ENCODE measurements around the gene DNAJC3.
"Not testable (repeated sequence)": the region's sequence is repeated elsewhere in the genome, so short reads cannot be mapped to it uniquely, and the experiment has no call there.

DNAJC3 gene

GRCh38 chr13:95789315-95789714, 112.4 kb downstream of the DNAJC3 start:
- H3K27me3 Mint-ChIP-seq, H3K4me1 Mint-ChIP-seq, CTCF ChIA-PET, H3K9me3 Mint-ChIP-seq, H3K27ac Mint-ChIP-seq, DNase-seq, H3K4me3 Mint-ChIP-seq: not testable (repeated sequence)
- peaks cover 55% of the 10 kb centered on the region for H3K36me3 Mint-ChIP-seq

GRCh38 chr13:95791084-95791722, 114.3 kb downstream of the DNAJC3 start:
- no peak overlapping the region for H3K27ac Mint-ChIP-seq
- H3K4me3 Mint-ChIP-seq: no peak overlapping the region
- H3K27me3 Mint-ChIP-seq: no peaks in the 10 kb centered on the region
- H3K36me3 Mint-ChIP-seq: peaks cover 56% of the 10 kb centered on the region
- DNase-seq: no peak
- H3K4me1 Mint-ChIP-seq: no peaks in the 10 kb centered on the region
- CTCF ChIA-PET: no interaction called here
- peaks cover 4% of the 10 kb centered on the region for H3K9me3 Mint-ChIP-seq

GRCh38 chr13:95793018-95793555, 116.1 kb downstream of the DNAJC3 start:
- Mint-ChIP-seq H3K4me3 (no peak overlapping the region), H3K4me1 (no peaks in the 10 kb centered on the region), H3K36me3 (peaks cover 44% of the 10 kb centered on the region), H3K27ac (no peak overlapping the region), H3K27me3 (no peaks in the 10 kb centered on the region), H3K9me3 (peaks cover 4% of the 10 kb centered on the region)
- no peak for DNase-seq
- CTCF ChIA-PET: no interaction called here

GRCh38 chr13:95793781-95794180, 116.8 kb downstream of the DNAJC3 start:
- no peak for DNase-seq
- no peaks in the 10 kb centered on the region for H3K27me3 Mint-ChIP-seq
- no peak overlapping the region for H3K4me3 Mint-ChIP-seq
- peaks cover 4% of the 10 kb centered on the region for H3K9me3 Mint-ChIP-seq
- CTCF ChIA-PET: no interaction called here
- no peaks in the 10 kb centered on the region for H3K4me1 Mint-ChIP-seq
- H3K36me3 Mint-ChIP-seq: peaks cover 37% of the 10 kb centered on the region
- no peak overlapping the region for H3K27ac Mint-ChIP-seq

GRCh38 chr13:95797016-95797415, 120.1 kb downstream of the DNAJC3 start:
- Mint-ChIP-seq H3K27ac (no peak overlapping the region), H3K36me3 (peaks cover 16% of the 10 kb centered on the region), H3K4me1 (no peaks in the 10 kb centered on the region), H3K27me3 (no peaks in the 10 kb centered on the region), H3K4me3 (no peak overlapping the region), H3K9me3 (no peaks in the 10 kb centered on the region)
- CTCF ChIA-PET: no interaction called here
- no peak for DNase-seq

- Mint-ChIP-seq H3K4me1 (no peaks in the 10 kb centered on the region), H3K9me3 (no peaks in the 10 kb centered on the region), H3K27ac (no peak overlapping the region), H3K4me3 (no peak overlapping the region), H3K36me3 (no peaks in the 10 kb centered on the region), H3K27me3 (no peaks in the 10 kb centered on the region)
- CTCF ChIA-PET: no interaction called here
- DNase-seq: no peak
These were observed 123.5 kb downstream of the DNAJC3 start for GRCh38 chr13:95800436-95800835.

- Mint-ChIP-seq H3K4me1 (no peaks in the 10 kb centered on the region), H3K4me3 (no peak overlapping the region), H3K36me3 (no peaks in the 10 kb centered on the region), H3K27ac (no peak overlapping the region), H3K9me3 (no peaks in the 10 kb centered on the region), H3K27me3 (no peaks in the 10 kb centered on the region)
- DNase-seq: no peak
- CTCF ChIA-PET: interaction anchor here (1.0 kb wide), 1 partner anchor 32 kb away, joined by 3 read pairs; no protein-coding TSS in a partner anchor
These were observed 124.9 kb downstream of the DNAJC3 start for GRCh38 chr13:95801825-95802224.

GRCh38 chr13:95805921-95806320, 129.0 kb downstream of the DNAJC3 start:
- CTCF ChIA-PET: no interaction called here
- Mint-ChIP-seq H3K27me3 (peaks cover 12% of the 10 kb centered on the region), H3K27ac (no peak overlapping the region)

GRCh38 chr13:95809429-95809828, 132.5 kb downstream of the DNAJC3 start:
- H3K27ac Mint-ChIP-seq: no peak overlapping the region

More at GRCh38 chr13:95805921-95806320, 129.0 kb downstream of the DNAJC3 start:
- Mint-ChIP-seq H3K4me1 (no peaks in the 10 kb centered on the region), H3K4me3 (no peak overlapping the region), H3K36me3 (no peaks in the 10 kb centered on the region), H3K9me3 (no peaks in the 10 kb centered on the region)
- no peak for DNase-seq

GRCh38 chr13:95813139-95813538, 136.2 kb downstream of the DNAJC3 start:
- CTCF ChIA-PET: no interaction called here
- Mint-ChIP-seq H3K36me3 (no peaks in the 10 kb centered on the region), H3K27me3 (peaks cover 20% of the 10 kb centered on the region), H3K27ac (no peak overlapping the region), H3K4me1 (no peaks in the 10 kb centered on the region), H3K9me3 (peaks cover 6% of the 10 kb centered on the region), H3K4me3 (no peak overlapping the region)
- no peak for DNase-seq

More at GRCh38 chr13:95809429-95809828, 132.5 kb downstream of the DNAJC3 start:
- H3K36me3 Mint-ChIP-seq: no peaks in the 10 kb centered on the region
- peaks cover 6% of the 10 kb centered on the region for H3K9me3 Mint-ChIP-seq
- DNase-seq: no peak
- H3K4me1 Mint-ChIP-seq: no peaks in the 10 kb centered on the region
- H3K4me3 Mint-ChIP-seq: no peak overlapping the region
- CTCF ChIA-PET: no interaction called here
- peaks cover 23% of the 10 kb centered on the region for H3K27me3 Mint-ChIP-seq

- no peak overlapping the region for H3K27ac Mint-ChIP-seq
- no peak overlapping the region for H3K4me3 Mint-ChIP-seq
- H3K4me1 Mint-ChIP-seq: no peaks in the 10 kb centered on the region
- no peak for DNase-seq
- H3K9me3 Mint-ChIP-seq: peaks cover 6% of the 10 kb centered on the region
- H3K36me3 Mint-ChIP-seq: no peaks in the 10 kb centered on the region
- CTCF ChIA-PET: no interaction called here
- H3K27me3 Mint-ChIP-seq: peaks cover 20% of the 10 kb centered on the region
These were observed 137.6 kb downstream of the DNAJC3 start for GRCh38 chr13:95814495-95814894.

- H3K4me1 Mint-ChIP-seq: no peaks in the 10 kb centered on the region
These were observed 145.4 kb downstream of the DNAJC3 start for GRCh38 chr13:95822303-95822702.

GRCh38 chr13:95833126-95833525, 156.2 kb downstream of the DNAJC3 start:
- no peaks in the 10 kb centered on the region for H3K9me3 Mint-ChIP-seq
- DNase-seq: no peak
- no peaks in the 10 kb centered on the region for H3K4me1 Mint-ChIP-seq
- H3K27me3 Mint-ChIP-seq: peaks cover 4% of the 10 kb centered on the region
- CTCF ChIA-PET: interaction anchor here (0.8 to 7.1 kb wide), 14 partner anchors 10 to 431 kb away, joined by 3 to 96 read pairs (median 4); no protein-coding TSS in a partner anchor
- H3K4me3 Mint-ChIP-seq: no peak overlapping the region
- no peaks in the 10 kb centered on the region for H3K36me3 Mint-ChIP-seq
- no peak overlapping the region for H3K27ac Mint-ChIP-seq

More at GRCh38 chr13:95822303-95822702, 145.4 kb downstream of the DNAJC3 start:
- H3K9me3 Mint-ChIP-seq: no peaks in the 10 kb centered on the region
- H3K27me3 Mint-ChIP-seq: peaks cover 9% of the 10 kb centered on the region
- CTCF ChIA-PET: interaction anchor here (2.1 kb wide), 1 partner anchor 11 kb away, joined by 9 read pairs; no protein-coding TSS in a partner anchor
- H3K4me3 Mint-ChIP-seq: no peak overlapping the region
- no peak overlapping the region for H3K27ac Mint-ChIP-seq
- H3K36me3 Mint-ChIP-seq: no peaks in the 10 kb centered on the region
- DNase-seq: no peak

GRCh38 chr13:95833719-95834118, 156.8 kb downstream of the DNAJC3 start:
- CTCF ChIA-PET: interaction anchor here (0.6 to 7.1 kb wide), 26 partner anchors 9 to 1510 kb away, joined by 3 to 96 read pairs (median 3); no protein-coding TSS in a partner anchor
- Mint-ChIP-seq H3K4me3 (no peak overlapping the region), H3K27ac (no peak overlapping the region), H3K4me1 (no peaks in the 10 kb centered on the region), H3K36me3 (no peaks in the 10 kb centered on the region), H3K9me3 (no peaks in the 10 kb centered on the region), H3K27me3 (peaks cover 4% of the 10 kb centered on the region)
- DNase-seq: no peak

GRCh38 chr13:95834134-95834765, 157.3 kb downstream of the DNAJC3 start:
- Mint-ChIP-seq H3K27me3 (peaks cover 4% of the 10 kb centered on the region), H3K27ac (no peak overlapping the region), H3K9me3 (no peaks in the 10 kb centered on the region), H3K36me3 (no peaks in the 10 kb centered on the region), H3K4me3 (no peak overlapping the region), H3K4me1 (no peaks in the 10 kb centered on the region)
- DNase-seq: peak; percentile 71
- CTCF ChIA-PET: interaction anchor here (0.6 to 7.1 kb wide), 26 partner anchors 9 to 1510 kb away, joined by 3 to 96 read pairs (median 3); no protein-coding TSS in a partner anchor
